IPS DF 6.9 (cell line): ENCODE measurements around the gene MACF1.
"Not testable (repeated sequence)": the region's sequence is repeated elsewhere in the genome, so short reads cannot be mapped to it uniquely, and the experiment has no call there.

Experiments used
- DNase-seq: peaks from one replicate; pipeline ENCODE4 v3.0.0-alpha.2; 2013; ENCODE audit warnings: low read depth, low spot score
- H3K27ac ChIP-seq: one replicate; pipeline ENCODE4 v1.5.1; 2013; ENCODE audit warnings: low read length, control low read depth
- H3K27me3 ChIP-seq: 2 replicates; pipeline ENCODE4 v1.6.1; 2013; ENCODE audit warnings: mild to moderate bottlenecking, low read length; ENCODE audit not compliant: control insufficient read depth, insufficient read depth
- H3K36me3 ChIP-seq: 2 replicates; pipeline ENCODE4 v1.6.1; 2013; ENCODE audit warnings: low read length; ENCODE audit not compliant: control insufficient read depth, insufficient read depth
- H3K4me1 ChIP-seq: 2 replicates; pipeline ENCODE4 v1.6.1; 2013; ENCODE audit warnings: low read length; ENCODE audit not compliant: control insufficient read depth, insufficient read depth
- H3K4me3 ChIP-seq: 2 replicates; pipeline ENCODE4 v1.5.1; 2013; ENCODE audit warnings: mild to moderate bottlenecking, low read length
- H3K9me3 ChIP-seq: 2 replicates; pipeline ENCODE4 v1.6.1; 2013; ENCODE audit warnings: low read length, inconsistent platforms; ENCODE audit not compliant: control insufficient read depth, insufficient read depth
- WGBS: extraction: QIAGEN DNeasy Blood & Tissue Kit; methylation state at CpG from one replicate; pipeline ENCODE4 v1.1.7; 2013; ENCODE audit warnings: mixed read lengths, missing lambda C conversion rate; ENCODE audit not compliant: insufficient read length, insufficient coverage; 5-methylcytosine and 5-hydroxymethylcytosine counted together

Gene MACF1

GRCh38 chr1:39488012-39488545, 283.6 kb downstream of the MACF1 start:
- WGBS, result no CpG with 5 or more reads among the region's 5 CpGs
- peaks cover 7% of the 10 kb centered on the region for H3K27me3 ChIP-seq
- peaks cover 11% of the 10 kb centered on the region for H3K36me3 ChIP-seq
- H3K4me3 ChIP-seq, result no peak overlapping the region
- no peak overlapping the region for H3K27ac ChIP-seq
- H3K9me3 ChIP-seq, result no peaks in the 10 kb centered on the region
- no peaks in the 10 kb centered on the region; the same call in 1 of the 2 replicates for H3K4me1 ChIP-seq
- DNase-seq, result no peak

GRCh38 chr1:39488793-39489566, 284.5 kb downstream of the MACF1 start:
- Histone ChIP-seq H3K9me3 (no peaks in the 10 kb centered on the region), H3K27ac (no peak overlapping the region), H3K36me3 (peaks cover 11% of the 10 kb centered on the region), H3K4me1 (no peaks in the 10 kb centered on the region; the same call in 1 of the 2 replicates), H3K4me3 (no peak overlapping the region), H3K27me3 (peaks cover 12% of the 10 kb centered on the region)
- whole genome bisulfite sequencing, result no CpG with 5 or more reads among the region's 7 CpGs
- no peak for DNase-seq

- H3K9me3 ChIP-seq, result no peaks in the 10 kb centered on the region
- H3K4me3 ChIP-seq, result no peak overlapping the region
- H3K27me3 ChIP-seq, result peaks cover 12% of the 10 kb centered on the region
- no peak overlapping the region for H3K27ac ChIP-seq
- no CpG with 5 or more reads among the region's 13 CpGs for WGBS
- no peaks in the 10 kb centered on the region; the same call in 1 of the 2 replicates for H3K4me1 ChIP-seq
- no peak for DNase-seq
- H3K36me3 ChIP-seq, result peaks cover 8% of the 10 kb centered on the region
Measured at GRCh38 chr1:39489567-39490239, 285.2 kb downstream of the MACF1 start.

DNA sequence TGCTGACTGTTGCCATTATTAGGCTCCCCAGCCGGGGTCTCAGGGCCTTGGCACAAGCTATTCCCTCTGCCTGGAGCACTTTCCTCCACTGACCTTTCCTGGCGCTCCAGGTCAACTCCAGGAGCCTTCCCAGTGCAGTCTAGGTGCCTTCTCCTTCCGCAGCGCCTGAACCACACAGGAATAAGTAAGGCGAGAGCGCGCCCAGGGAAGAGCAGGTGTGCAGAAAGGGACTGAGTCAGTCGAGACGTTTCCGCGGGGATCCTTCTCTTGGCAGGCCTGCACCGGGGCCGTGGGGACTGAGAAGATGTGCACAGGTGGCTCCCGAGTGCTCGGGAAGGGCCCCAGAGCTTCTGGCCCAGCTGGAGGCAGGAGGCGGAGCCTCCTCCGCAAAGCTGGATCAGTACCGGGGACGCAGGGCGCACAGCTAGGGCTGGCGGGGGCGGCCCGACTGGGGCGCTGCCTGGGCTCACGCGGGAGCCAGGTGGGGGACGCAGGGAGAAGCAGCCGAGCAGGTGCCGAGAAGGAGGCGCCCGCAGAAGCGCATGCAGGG, 286.2 kb downstream of the MACF1 start:
- no CpG with 5 or more reads among the region's 32 CpGs for WGBS
- peaks cover 12% of the 10 kb centered on the region for H3K27me3 ChIP-seq
- H3K4me3 ChIP-seq, result peak overlapping the region; percentile 57; the same call in 1 of the 2 replicates
- no peaks in the 10 kb centered on the region for H3K9me3 ChIP-seq
- H3K4me1 ChIP-seq, result no peaks in the 10 kb centered on the region; the same call in 1 of the 2 replicates
- no peak overlapping the region for H3K27ac ChIP-seq
- no peak for DNase-seq
- no peaks in the 10 kb centered on the region; the same call in none of the 2 replicates for H3K36me3 ChIP-seq

DNA sequence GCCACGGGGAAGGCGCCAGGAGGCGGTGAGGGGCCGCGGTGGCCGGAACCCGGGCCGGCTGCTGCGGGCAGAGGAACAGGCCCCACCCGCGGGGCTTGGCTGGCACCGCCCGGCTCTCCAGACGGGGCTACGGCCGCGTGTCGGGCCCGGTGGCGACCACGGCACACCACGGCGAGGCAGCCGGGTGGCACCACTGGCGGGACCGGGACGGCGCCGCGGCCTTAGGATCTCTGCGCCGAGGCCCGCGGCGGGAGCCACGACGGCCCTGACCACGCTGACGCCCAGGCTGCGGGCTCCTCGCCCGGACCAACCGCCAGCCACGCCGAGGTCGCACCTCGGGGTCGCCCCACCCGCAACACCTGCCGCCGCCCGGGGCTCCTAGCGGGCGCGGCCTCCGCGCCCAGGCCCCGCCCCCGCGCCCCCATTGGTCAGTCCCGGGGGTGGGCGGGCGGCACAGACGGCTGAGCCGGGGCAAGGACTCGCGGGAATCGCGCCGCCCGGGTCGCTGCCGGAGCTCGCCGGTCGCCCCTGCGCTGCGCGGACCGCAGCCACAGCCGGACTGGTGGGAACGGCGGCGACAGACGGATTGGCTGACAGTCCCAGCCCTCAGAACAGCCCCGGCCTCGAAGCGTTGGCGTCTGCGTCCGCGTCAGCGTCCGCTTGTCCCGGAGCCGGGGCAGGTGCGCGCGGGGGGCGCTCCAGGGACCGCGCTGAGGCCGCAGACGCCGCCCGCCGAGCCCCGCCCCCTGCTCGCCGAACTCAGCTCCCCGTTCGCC, 286.8 kb downstream of the MACF1 start, which contains the start of gene BMP8A:
Gene BMP8A (plus strand): TSS at position 491 of the 776 bp plus-strand sequence. CDS start 356 bp downstream, outside the sequence.
- H3K4me3 ChIP-seq, result peak within 1 kb of the TSS; percentile 57
- H3K27ac ChIP-seq, result no peak within 1 kb of the TSS
- H3K4me1 ChIP-seq, result no peaks in the 10 kb centered on the region; the same call in 1 of the 2 replicates
- H3K9me3 ChIP-seq, result no peaks in the 10 kb centered on the region
- WGBS, result no CpG with 5 or more reads among the region's 112 CpGs
- H3K27me3 ChIP-seq, result peaks cover 12% of the 10 kb centered on the region
- H3K36me3 ChIP-seq, result no peaks in the 10 kb centered on the region; the same call in none of the 2 replicates
- DNase-seq, result no peak

GRCh38 chr1:39492118-39493042, 287.9 kb downstream of the MACF1 start:
- Histone ChIP-seq H3K4me3 (peak overlapping the region; percentile 57; the same call in 1 of the 2 replicates), H3K27me3 (peaks cover 12% of the 10 kb centered on the region)
- not testable (repeated sequence) for H3K9me3 ChIP-seq, DNase-seq, H3K36me3 ChIP-seq, H3K27ac ChIP-seq, H3K4me1 ChIP-seq
- no CpG with 5 or more reads among the region's 67 CpGs for WGBS

DNA sequence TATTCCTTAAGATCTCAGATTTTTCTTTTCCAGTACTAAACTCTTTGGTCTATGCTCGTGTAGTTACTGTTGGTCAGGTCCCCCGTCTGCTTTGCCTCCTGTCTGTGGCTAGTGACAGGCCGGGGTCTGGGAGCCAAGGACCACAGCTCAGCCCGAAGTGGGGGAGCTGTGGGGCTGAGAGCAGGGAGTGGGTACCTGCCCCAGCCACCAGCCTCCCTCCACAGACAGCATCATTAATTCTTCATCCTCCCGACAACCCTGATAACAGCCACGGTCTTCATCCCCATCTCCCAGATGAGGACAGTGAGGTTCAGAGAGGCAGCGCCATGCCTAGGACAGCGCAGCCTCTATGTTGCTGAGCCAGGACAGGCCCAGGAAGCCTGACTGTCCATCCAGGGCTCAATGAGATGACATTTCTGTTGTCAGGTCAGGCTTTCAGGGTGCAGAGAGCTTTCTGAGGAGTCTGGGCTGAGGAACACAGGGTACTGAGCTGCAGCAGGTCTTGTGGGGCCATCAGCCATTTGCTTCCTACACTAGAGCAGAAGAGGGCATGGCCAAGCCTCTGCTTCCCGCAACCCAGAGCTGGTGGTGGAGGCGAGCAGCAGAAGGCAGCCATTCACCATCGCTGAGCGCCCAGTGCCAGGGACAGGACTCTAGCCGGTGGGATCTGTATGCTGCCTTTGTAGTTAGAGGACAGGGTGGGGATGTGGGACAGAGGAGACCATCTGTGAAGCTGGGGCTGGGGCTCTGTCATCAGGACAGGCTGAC, 288.7 kb downstream of the MACF1 start:
- not testable (repeated sequence) for H3K4me1 ChIP-seq, H3K27ac ChIP-seq, H3K4me3 ChIP-seq, DNase-seq, H3K36me3 ChIP-seq, H3K9me3 ChIP-seq
- peaks cover 12% of the 10 kb centered on the region for H3K27me3 ChIP-seq
- no CpG with 5 or more reads among the region's 13 CpGs for WGBS

DNA sequence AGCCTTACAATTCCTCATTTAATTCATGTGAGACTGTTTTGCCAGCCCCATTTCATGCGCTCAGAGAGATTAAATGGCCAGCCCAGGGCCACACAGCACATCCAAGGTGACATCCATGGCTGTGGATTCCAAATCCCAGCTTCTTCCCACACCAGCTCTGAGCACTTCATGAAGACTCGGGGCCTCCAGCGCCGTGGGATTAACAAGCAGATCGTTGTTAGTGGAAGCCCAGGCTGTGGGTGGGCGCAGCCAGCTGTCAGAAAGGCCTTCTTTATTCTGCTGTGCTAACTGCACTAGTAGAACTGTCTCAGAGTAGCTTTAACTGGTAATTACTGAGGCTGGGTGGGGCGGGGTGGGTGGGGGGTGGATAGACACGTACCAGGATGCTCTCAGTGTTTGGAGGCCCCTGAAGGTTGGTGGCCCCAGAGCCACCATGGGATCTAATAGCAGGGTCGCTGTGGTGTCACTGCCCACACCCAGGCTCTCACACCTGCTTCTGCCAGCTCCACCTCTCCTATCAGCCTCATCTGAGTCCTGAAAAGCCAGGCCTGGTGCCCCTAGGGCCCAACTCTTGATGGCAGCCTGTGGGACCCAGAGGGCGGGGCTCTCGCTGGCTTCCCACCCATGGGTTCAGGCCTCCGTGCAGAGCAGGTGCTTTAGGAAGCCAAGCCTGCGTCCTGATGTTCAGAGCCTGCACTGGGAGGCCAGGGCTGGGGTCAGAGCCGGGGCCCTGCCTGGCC, 290.3 kb downstream of the MACF1 start:
- Histone ChIP-seq H3K4me3 (no peak overlapping the region), H3K36me3 (no peaks in the 10 kb centered on the region; the same call in 1 of the 2 replicates), H3K9me3 (no peaks in the 10 kb centered on the region), H3K4me1 (peaks cover 1% of the 10 kb centered on the region; the same call in 1 of the 2 replicates), H3K27me3 (peaks cover 12% of the 10 kb centered on the region), H3K27ac (no peak overlapping the region)
- no peak for DNase-seq
- WGBS, result no CpG with 5 or more reads among the region's 14 CpGs
